Upper lobe of left lung (tissue), 4 donors: Measurements from ENCODE around the gene PI4K2B.

ENCODE experiments used
- EP300 ChIP-seq, 4 donors: sonication (generic); formaldehyde crosslinking; IDR thresholded peaks; one replicate each; pipeline ENCODE4 v1.5.1; 2017; ENCODE audit warnings: antibody characterized with exemption in 4 of 4, control low read depth in 2 of 4
- POLR2A ChIP-seq, 4 donors: fragments of 450-650 bp; IDR thresholded peaks; one replicate each; pipeline ENCODE4 v1.5.1; 2016 to 2017; ENCODE audit warnings: antibody characterized with exemption in 4 of 4, mild to moderate bottlenecking in 2 of 4
- POLR2AphosphoS5 ChIP-seq, 2 donors: sonication (generic); formaldehyde crosslinking; IDR thresholded peaks; one replicate each; pipeline ENCODE4 v1.5.1; 2017; ENCODE audit warnings: antibody characterized with exemption in 2 of 2
- TF ChIP-seq, protein P1 (sequence below), 6 experiments: fragments of 450-650 bp in 4 of 6; fragments of 200-600 bp in 2 of 6; sonication (generic) in 2 of 6; IDR thresholded peaks; one replicate each; pipeline ENCODE4 v1.5.1; 2016 to 2019; ENCODE audit warnings: antibody characterized with exemption in 6 of 6

DNA sequence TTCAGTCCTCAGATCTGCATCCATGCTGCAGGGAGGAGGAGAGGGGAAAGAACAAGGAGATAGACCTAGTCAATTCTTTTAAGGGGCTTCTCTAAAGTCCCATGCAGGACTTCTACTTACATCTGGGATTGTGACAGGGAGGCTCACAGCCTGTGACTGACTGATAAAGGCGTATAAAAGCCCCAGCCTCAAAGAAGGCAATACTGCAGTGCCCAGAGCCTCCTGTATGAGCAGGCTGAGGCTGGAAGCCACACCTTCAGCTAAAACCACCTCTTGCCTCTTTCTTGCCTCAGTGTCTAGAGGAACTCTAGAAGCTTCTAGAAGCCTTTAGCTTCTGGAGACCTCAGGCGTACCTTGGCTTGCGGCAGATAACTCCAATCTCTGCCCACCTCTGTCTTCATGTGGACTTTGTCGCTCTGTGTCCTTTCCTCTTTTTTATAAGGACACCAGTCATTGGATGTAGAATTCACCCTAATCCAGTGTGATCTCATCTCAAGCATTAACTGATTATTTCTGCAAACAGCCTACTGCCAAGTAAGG, 72.8 kb downstream of the PI4K2B start:
- TF ChIP-seq, protein P1, sequence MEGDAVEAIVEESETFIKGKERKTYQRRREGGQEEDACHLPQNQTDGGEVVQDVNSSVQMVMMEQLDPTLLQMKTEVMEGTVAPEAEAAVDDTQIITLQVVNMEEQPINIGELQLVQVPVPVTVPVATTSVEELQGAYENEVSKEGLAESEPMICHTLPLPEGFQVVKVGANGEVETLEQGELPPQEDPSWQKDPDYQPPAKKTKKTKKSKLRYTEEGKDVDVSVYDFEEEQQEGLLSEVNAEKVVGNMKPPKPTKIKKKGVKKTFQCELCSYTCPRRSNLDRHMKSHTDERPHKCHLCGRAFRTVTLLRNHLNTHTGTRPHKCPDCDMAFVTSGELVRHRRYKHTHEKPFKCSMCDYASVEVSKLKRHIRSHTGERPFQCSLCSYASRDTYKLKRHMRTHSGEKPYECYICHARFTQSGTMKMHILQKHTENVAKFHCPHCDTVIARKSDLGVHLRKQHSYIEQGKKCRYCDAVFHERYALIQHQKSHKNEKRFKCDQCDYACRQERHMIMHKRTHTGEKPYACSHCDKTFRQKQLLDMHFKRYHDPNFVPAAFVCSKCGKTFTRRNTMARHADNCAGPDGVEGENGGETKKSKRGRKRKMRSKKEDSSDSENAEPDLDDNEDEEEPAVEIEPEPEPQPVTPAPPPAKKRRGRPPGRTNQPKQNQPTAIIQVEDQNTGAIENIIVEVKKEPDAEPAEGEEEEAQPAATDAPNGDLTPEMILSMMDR (IDR thresholded peaks at IDR 0.05): no peak
- TF ChIP-seq POLR2A (IDR thresholded peaks at IDR 0.05) (no peak), POLR2AphosphoS5 (IDR thresholded peaks at IDR 0.05) (no peak), EP300 (IDR thresholded peaks at IDR 0.05) (no peak)
